Measurements from ENCODE around the gene PLIN3. TPM values are rescaled to one million over a fixed set of nuclear protein-coding genes. Genes with fewer than 3 reads are reported as not detected.

PLIN3 gene
- polyA plus RNA-seq, 1 donor (not counting 4 experiments of a cell fraction or from before 2014, with no cell fraction given): 70.7 TPM

- dilution Hi-C loops (cut with MboI; ENCODE audit: extremely low pct_ligation_motif_present, low sequenced_read_pairs): no loop called here
- H3K4me1 ChIP-seq (ENCODE audit: control insufficient read depth, extremely low read depth, insufficient read depth, low read length): peaks cover 18% of the 10 kb centered on the region
- FAIRE-seq: no peak
- H3K36me3 ChIP-seq (ENCODE audit: control insufficient read depth in 2 of 2, extremely low read depth in 1 of 2, insufficient read depth in 2 of 2, low read length in 2 of 2): peaks cover 0 to 4% of the 10 kb centered on the region in 2 experiments
- no peak for DNase-seq (ENCODE audit: low read depth, low spot score)
- peaks cover 2% of the 10 kb centered on the region for H4K20me1 ChIP-seq (ENCODE audit: control insufficient read depth, extremely low read depth, insufficient read depth, low read length)
- peaks cover 47% of the 10 kb centered on the region for H3K79me2 ChIP-seq (ENCODE audit: control insufficient read depth, insufficient read depth, low read length)
- H2AFZ ChIP-seq (ENCODE audit: control insufficient read depth, low read length): peak within 1 kb of the TSS; percentile 72
- TF ChIP-seq CTCF (optimal IDR thresholded peaks at IDR 0.05 in 1 of 3, IDR thresholded peaks at IDR 0.05 in 1 of 3, conservative IDR thresholded peaks at IDR 0.05 in 1 of 3; ENCODE audit: extremely low read depth in 1 of 3, insufficient read depth in 2 of 3, low read length in 3 of 3): no peak
- TF ChIP-seq EZH2 (IDR thresholded peaks at IDR 0.05; ENCODE audit: low read length): no peak
- H3K4me2 ChIP-seq (ENCODE audit: control insufficient read depth, extremely low read depth, insufficient read depth, low read depth, low read length): peak within 1 kb of the TSS; percentile 99
- no peaks in the 10 kb centered on the region for H3K9me1 ChIP-seq (ENCODE audit: control insufficient read depth, extremely low read depth, insufficient read depth, low read length)
- peak within 1 kb of the TSS; percentile 93 for H3K27ac ChIP-seq (ENCODE audit: control insufficient read depth, insufficient read depth, low read length)
- peak within 1 kb of the TSS; percentile 98 to 99 (median 99) for H3K4me3 ChIP-seq (ENCODE audit: control insufficient read depth in 2 of 3, extremely low read depth in 1 of 3, insufficient read depth in 2 of 3, low read depth in 1 of 3, low read length in 3 of 3)
- H3K27me3 ChIP-seq (ENCODE audit: control insufficient read depth, extremely low read depth, insufficient read depth, low read length): no peaks in the 10 kb centered on the region
- peak within 1 kb of the TSS; percentile 96 for H3K9ac ChIP-seq (ENCODE audit: control insufficient read depth, extremely low read depth, insufficient read depth, low read length)
- no peaks in the 10 kb centered on the region for H3K9me3 ChIP-seq (ENCODE audit: control insufficient read depth, low read depth, low read length)
These were observed 36.0 kb downstream of the PLIN3 start, which contains the start of gene TICAM1 for GRCh38 chr19:4831304-4831978. TSS of gene TICAM1 (minus strand) at chr19:4831712. CDS start at chr19:4818377, 13,335 bp downstream.

- Histone ChIP-seq H3K9me1 (ENCODE audit: control insufficient read depth, extremely low read depth, insufficient read depth, low read length) (no peaks in the 10 kb centered on the region), H3K9me3 (ENCODE audit: control insufficient read depth, low read depth, low read length) (no peaks in the 10 kb centered on the region), H4K20me1 (ENCODE audit: control insufficient read depth, extremely low read depth, insufficient read depth, low read length) (peaks cover 4% of the 10 kb centered on the region), H3K27ac (ENCODE audit: control insufficient read depth, insufficient read depth, low read length) (peak overlapping the region; percentile 93), H3K4me2 (ENCODE audit: control insufficient read depth, extremely low read depth, insufficient read depth, low read depth, low read length) (peak overlapping the region; percentile 99), H3K27me3 (ENCODE audit: control insufficient read depth, extremely low read depth, insufficient read depth, low read length) (no peaks in the 10 kb centered on the region), H3K4me3 (ENCODE audit: control insufficient read depth in 2 of 3, extremely low read depth in 1 of 3, insufficient read depth in 2 of 3, low read depth in 1 of 3, low read length in 3 of 3) (peak overlapping the region; percentile 98 to 99 (median 99)), H3K4me1 (ENCODE audit: control insufficient read depth, extremely low read depth, insufficient read depth, low read length) (peaks cover 18% of the 10 kb centered on the region), H2AFZ (ENCODE audit: control insufficient read depth, low read length) (no peak overlapping the region), H3K9ac (ENCODE audit: control insufficient read depth, extremely low read depth, insufficient read depth, low read length) (peak overlapping the region; percentile 96), H3K36me3 (ENCODE audit: control insufficient read depth in 2 of 2, extremely low read depth in 1 of 2, insufficient read depth in 2 of 2, low read length in 2 of 2) (peaks cover 0 to 4% of the 10 kb centered on the region in 2 experiments), H3K79me2 (ENCODE audit: control insufficient read depth, insufficient read depth, low read length) (peaks cover 52% of the 10 kb centered on the region)
- TF ChIP-seq EZH2 (IDR thresholded peaks at IDR 0.05; ENCODE audit: low read length) (no peak), CTCF (optimal IDR thresholded peaks at IDR 0.05 in 1 of 3, IDR thresholded peaks at IDR 0.05 in 1 of 3, conservative IDR thresholded peaks at IDR 0.05 in 1 of 3; ENCODE audit: extremely low read depth in 1 of 3, insufficient read depth in 2 of 3, low read length in 3 of 3) (no peak)
- DNase-seq (ENCODE audit: low read depth, low spot score) (no peak), FAIRE-seq (peak; percentile 60)
- dilution Hi-C loops (cut with MboI; ENCODE audit: extremely low pct_ligation_motif_present, low sequenced_read_pairs): no loop called here
These were observed 36.6 kb downstream of the PLIN3 start for GRCh38 chr19:4830768-4831265.

Measured in keratinocyte (primary cell).